HG03097 (cell line): ENCODE measurements around the gene ZSCAN2.

ENCODE experiments used
- ATAC-seq: cut with Tn5 transposase; IDR thresholded peaks from one replicate; pipeline ENCODE4 v1.9.1; 2021; ENCODE audit not compliant: unreplicated experiment, low FRiP score

The ZSCAN2 gene

DNA sequence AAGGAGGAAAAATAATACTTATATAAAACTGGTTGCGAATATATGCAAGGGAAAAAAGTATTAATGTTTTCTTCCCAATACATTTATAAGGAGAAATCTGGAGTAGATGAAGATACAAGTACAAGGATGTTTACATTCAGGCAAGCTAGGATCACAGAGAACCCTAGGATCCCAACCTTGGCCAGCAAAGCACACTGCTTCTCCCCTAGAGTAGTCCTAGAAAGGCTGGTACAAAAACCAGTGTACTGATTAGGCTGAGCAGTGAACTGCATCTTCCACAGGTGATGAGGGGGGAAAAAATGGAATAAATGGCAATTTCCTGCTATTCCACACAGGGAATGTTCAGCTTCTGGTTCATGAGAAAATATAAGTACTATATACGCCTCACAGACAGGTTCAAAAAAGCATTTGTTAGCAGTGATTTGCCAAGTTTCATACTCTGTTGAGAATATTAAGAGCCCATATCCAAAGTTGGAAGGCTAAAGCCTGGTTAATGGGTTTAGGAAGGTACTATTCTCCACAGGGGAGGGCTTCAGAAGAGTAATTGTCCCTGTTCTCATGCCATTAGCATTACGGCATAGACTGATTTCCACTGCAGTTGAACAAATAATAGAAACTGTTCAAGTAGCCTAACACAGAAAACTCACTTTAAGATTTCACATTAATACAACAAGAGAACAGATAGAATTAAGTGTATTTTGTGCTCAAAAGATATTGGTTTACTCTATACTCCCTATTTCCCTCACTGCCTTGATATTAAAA lies 67.6 kb downstream of the ZSCAN2 start:
- ATAC-seq: no peak

DNA sequence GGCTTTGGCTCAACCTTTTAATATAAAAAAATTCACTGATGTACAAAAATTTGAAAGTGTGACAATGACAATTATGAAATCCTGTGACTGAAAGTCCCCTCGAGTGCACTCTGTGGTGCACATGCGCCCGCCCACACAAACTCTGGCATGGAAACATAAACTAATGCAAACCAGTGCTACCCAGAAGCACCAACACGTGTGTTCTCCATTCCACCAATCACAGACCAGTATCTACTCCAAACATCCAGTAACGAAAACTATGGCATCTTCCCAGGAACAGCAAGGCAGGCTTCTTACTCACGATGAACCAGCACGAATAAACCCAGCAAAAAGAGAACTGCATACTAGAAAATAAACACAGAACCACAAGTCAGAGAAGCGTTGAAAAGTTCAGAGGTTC lies 68.9 kb downstream of the ZSCAN2 start:
- ATAC-seq: no peak

DNA sequence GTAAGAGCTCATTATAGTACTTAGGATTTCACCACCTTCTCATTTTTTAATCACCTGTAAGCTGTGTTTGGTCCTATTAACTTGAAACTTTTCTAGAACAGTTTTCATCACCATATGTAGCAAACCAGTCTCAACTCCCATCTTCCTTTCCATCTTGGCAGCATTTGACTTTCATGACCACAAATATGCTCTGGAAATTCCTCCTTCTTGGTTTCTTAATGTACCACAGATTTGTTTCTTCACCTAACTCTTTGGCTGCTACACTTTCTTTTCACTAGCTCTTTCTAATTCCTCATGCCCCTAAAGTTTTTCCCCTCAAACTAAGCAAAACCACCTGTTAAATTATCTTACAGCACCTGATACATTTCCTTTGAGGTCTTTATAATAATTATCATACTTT lies 70.4 kb downstream of the ZSCAN2 start:
- ATAC-seq: no peak
